Panc1 (cell line): Measurements from ENCODE around the gene LDLRAD4. TPM values are rescaled to one million over a fixed set of nuclear protein-coding genes. Genes with fewer than 3 reads are reported as not detected.

Experiments
- ATAC-seq: fragments of 200-7000 bp; cut with Tn5 transposase; 2 replicates; pipeline ENCODE4 v1.9.1; 2020; ENCODE audit warnings: mild to moderate bottlenecking, moderate library complexity
- BruUV-seq: library from RNA; stranded (reverse); fragments of 400-500 nt; replicated peaks from 2 replicates; lab custom pipeline; 2021; lab: Mats Ljungman, UMichigan
- CTCF ChIA-PET: fragments of 300-600 bp; sonication (Branson Sonifier 250); formaldehyde crosslinking; loops from one replicate; lab custom pipeline; 2022; ENCODE audit warnings: antibody characterized with exemption; lab: Charles Lee
- POLR2A ChIA-PET: fragments of 300-600 bp; sonication (Branson Sonifier 250); formaldehyde crosslinking; loops from one replicate; lab custom pipeline; 2022; ENCODE audit warnings: antibody characterized with exemption; lab: Charles Lee
- DNase-seq: peaks from one replicate; pipeline ENCODE4 v3.0.0-alpha.2; 2010; ENCODE audit warnings: low read depth, low spot score
- H3K27ac ChIP-seq: 2 replicates; pipeline ENCODE4 v1.5.1; 2011; ENCODE audit warnings: mild to moderate bottlenecking, low read length, inconsistent platforms
- H3K27me3 ChIP-seq: fragments of 200-500 bp; sonication (Bioruptor generic); 2 replicates; pipeline ENCODE4 v1.6.0; 2014; ENCODE audit warnings: low read length, inconsistent platforms; ENCODE audit not compliant: control insufficient read depth, insufficient read depth
- H3K36me3 ChIP-seq: fragments of 200-500 bp; sonication (Bioruptor generic); 2 replicates; pipeline ENCODE4 v1.5.1; 2014; ENCODE audit warnings: inconsistent platforms, mild to moderate bottlenecking, low read length, moderate library complexity; ENCODE audit not compliant: control insufficient read depth, insufficient read depth
- H3K4me1 ChIP-seq: 2 replicates; pipeline ENCODE4 v1.5.1; 2011; ENCODE audit warnings: inconsistent platforms, mild to moderate bottlenecking, low read length, moderate library complexity; ENCODE audit not compliant: control insufficient read depth, insufficient read depth
- H3K4me3 ChIP-seq, 2 experiments: 2 replicates each; pipeline ENCODE4 v1.5.1; 2011 to 2012; ENCODE audit warnings: low read depth in 2 of 2, low read length in 2 of 2, mild to moderate bottlenecking in 2 of 2, inconsistent platforms in 1 of 2, moderate library complexity in 1 of 2
- H3K9me3 ChIP-seq: fragments of 200-500 bp; sonication (Bioruptor generic); 2 replicates; pipeline ENCODE4 v1.5.1; 2014; ENCODE audit warnings: low read depth, mild to moderate bottlenecking, inconsistent platforms, low read length, moderate library complexity; ENCODE audit not compliant: control insufficient read depth, insufficient read depth
- POLR2AphosphoS5 ChIP-seq: IDR thresholded peaks from 2 replicates; pipeline ENCODE4 v1.6.1; 2012; ENCODE audit warnings: mild to moderate bottlenecking, low read depth, low read length, moderate library complexity
- SIN3A ChIP-seq: IDR thresholded peaks from 2 replicates; pipeline ENCODE4 v1.6.1; 2012; ENCODE audit warnings: low read depth, mild to moderate bottlenecking, low read length, moderate library complexity, borderline replicate concordance; ENCODE audit not compliant: insufficient read depth
- TCF7L2 ChIP-seq: IDR thresholded peaks from 2 replicates; pipeline ENCODE4 v1.6.1; 2011; ENCODE audit warnings: mild to moderate bottlenecking, low read depth, low read length, inconsistent platforms
- in situ Hi-C: cut with HindIII; loops from 2 replicates; pipeline ENCODE4 v1.10.0; 2016; ENCODE audit warnings: low sequenced_read_pairs, low pct_unique_long_range_greater_than_20kb
- intact Hi-C: fragments of 100-400 bp; cut with micrococcal nuclease; formaldehyde crosslinking; loops from one replicate; pipeline ENCODE4 v1.10.0; 2022; ENCODE audit not compliant: unreplicated experiment
- total RNA-seq: library from RNA; stranded (reverse); gene quantifications from one replicate; pipeline ENCODE4 v1.2.1, GENCODE V29; 2021; ENCODE audit not compliant: unreplicated experiment
- TF ChIP-seq, protein P1 (sequence below), 2 experiments: IDR thresholded peaks; 2 replicates each; pipeline ENCODE4 v1.6.1; 2011 to 2012; ENCODE audit warnings: low read depth in 2 of 2, control low read depth in 1 of 2, low read length in 1 of 2, mild to moderate bottlenecking in 1 of 2, moderate library complexity in 1 of 2; ENCODE audit not compliant: insufficient read depth in 1 of 2
- TF ChIP-seq, protein P2 (sequence below): fragments of 450-650 bp; IDR thresholded peaks from 2 replicates; pipeline ENCODE4 v1.5.1; 2017; ENCODE audit warnings: mild to moderate bottlenecking

The LDLRAD4 gene
- total RNA-seq, 1 experiment from 2014 or later: 0.28 TPM

GRCh38 chr18:13252686-13253410 is 34.3 kb downstream of the LDLRAD4 start:
- CTCF ChIA-PET: no interaction called here
- DNase-seq: no peak
- Histone ChIP-seq H3K4me1 (no peaks in the 10 kb centered on the region), H3K27me3 (no peaks in the 10 kb centered on the region), H3K4me3 (no peak overlapping the region), H3K36me3 (no peaks in the 10 kb centered on the region), H3K9me3 (no peaks in the 10 kb centered on the region), H3K27ac (no peak overlapping the region)
- intact Hi-C loops: no loop called here
- no peak for TF ChIP-seq POLR2AphosphoS5
- TF ChIP-seq, protein P1, sequence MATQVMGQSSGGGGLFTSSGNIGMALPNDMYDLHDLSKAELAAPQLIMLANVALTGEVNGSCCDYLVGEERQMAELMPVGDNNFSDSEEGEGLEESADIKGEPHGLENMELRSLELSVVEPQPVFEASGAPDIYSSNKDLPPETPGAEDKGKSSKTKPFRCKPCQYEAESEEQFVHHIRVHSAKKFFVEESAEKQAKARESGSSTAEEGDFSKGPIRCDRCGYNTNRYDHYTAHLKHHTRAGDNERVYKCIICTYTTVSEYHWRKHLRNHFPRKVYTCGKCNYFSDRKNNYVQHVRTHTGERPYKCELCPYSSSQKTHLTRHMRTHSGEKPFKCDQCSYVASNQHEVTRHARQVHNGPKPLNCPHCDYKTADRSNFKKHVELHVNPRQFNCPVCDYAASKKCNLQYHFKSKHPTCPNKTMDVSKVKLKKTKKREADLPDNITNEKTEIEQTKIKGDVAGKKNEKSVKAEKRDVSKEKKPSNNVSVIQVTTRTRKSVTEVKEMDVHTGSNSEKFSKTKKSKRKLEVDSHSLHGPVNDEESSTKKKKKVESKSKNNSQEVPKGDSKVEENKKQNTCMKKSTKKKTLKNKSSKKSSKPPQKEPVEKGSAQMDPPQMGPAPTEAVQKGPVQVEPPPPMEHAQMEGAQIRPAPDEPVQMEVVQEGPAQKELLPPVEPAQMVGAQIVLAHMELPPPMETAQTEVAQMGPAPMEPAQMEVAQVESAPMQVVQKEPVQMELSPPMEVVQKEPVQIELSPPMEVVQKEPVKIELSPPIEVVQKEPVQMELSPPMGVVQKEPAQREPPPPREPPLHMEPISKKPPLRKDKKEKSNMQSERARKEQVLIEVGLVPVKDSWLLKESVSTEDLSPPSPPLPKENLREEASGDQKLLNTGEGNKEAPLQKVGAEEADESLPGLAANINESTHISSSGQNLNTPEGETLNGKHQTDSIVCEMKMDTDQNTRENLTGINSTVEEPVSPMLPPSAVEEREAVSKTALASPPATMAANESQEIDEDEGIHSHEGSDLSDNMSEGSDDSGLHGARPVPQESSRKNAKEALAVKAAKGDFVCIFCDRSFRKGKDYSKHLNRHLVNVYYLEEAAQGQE (IDR thresholded peaks at IDR 0.05; ENCODE audit: insufficient read depth in 1 of 2, low read depth in 2 of 2, low read length in 1 of 2): no peak
- in situ Hi-C loops: no loop called here
- BruUV-seq: no TSS peak
- ATAC-seq: no peak
- POLR2A ChIA-PET: no interaction called here

DNA sequence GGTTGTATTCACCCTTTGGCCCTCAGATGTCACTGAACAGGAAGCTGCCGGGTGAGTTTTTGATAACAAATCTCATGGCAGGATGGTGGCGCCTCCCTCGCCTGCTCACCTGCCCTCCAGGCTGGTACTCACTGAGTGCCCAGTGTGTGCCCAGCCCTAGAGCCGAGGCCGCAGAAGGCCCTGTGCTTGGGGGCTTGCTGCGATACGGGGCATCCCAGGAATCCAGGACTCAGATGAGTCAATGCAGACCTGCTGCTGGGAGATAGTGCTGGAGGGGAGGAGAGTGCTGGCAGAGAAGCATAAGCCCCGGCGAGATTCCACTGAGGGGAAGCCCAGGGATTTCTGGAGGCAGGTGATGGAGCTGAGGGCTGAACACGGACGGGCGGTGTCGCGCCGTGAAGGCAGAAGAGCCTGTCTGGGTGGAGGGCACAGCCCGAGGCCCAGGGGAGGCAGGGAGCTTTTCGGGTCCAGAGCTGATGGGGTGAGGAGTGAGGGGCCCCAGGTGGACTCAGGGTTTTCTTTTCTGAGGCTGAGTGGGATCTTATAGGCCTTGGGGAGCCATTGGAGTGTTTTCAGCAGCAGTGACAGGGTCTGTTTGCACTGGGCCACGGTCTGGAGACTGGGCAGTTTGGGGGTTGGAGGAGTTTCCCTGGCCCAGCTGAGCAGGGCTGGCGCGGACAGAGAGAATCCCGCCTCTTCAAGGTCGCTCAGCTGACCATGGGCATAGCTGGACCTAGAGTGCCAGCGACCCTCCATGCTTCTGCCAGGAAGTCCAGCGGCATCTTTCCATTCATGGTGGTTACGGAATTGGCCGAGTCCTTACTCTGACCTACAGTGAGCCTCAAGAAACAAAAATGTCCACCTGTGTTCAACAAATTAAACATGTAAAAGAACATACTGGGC is 35.5 kb downstream of the LDLRAD4 start:
- DNase-seq (no peak), ATAC-seq (no peak)
- CTCF ChIA-PET: no interaction called here
- POLR2A ChIA-PET: no interaction called here
- no peak overlapping the region for H3K4me3 ChIP-seq
- intact Hi-C loops: no loop called here
- no peak overlapping the region for H3K27ac ChIP-seq
- BruUV-seq: no TSS peak
- in situ Hi-C loops: no loop called here
- TF ChIP-seq TCF7L2 (no peak), SIN3A (no peak), POLR2AphosphoS5 (no peak)
- TF ChIP-seq, protein P2, sequence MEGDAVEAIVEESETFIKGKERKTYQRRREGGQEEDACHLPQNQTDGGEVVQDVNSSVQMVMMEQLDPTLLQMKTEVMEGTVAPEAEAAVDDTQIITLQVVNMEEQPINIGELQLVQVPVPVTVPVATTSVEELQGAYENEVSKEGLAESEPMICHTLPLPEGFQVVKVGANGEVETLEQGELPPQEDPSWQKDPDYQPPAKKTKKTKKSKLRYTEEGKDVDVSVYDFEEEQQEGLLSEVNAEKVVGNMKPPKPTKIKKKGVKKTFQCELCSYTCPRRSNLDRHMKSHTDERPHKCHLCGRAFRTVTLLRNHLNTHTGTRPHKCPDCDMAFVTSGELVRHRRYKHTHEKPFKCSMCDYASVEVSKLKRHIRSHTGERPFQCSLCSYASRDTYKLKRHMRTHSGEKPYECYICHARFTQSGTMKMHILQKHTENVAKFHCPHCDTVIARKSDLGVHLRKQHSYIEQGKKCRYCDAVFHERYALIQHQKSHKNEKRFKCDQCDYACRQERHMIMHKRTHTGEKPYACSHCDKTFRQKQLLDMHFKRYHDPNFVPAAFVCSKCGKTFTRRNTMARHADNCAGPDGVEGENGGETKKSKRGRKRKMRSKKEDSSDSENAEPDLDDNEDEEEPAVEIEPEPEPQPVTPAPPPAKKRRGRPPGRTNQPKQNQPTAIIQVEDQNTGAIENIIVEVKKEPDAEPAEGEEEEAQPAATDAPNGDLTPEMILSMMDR: no peak
- TF ChIP-seq, protein P1 (IDR thresholded peaks at IDR 0.05; ENCODE audit: insufficient read depth in 1 of 2, low read depth in 2 of 2, low read length in 1 of 2): no peak
- H3K4me1 ChIP-seq: no peaks in the 10 kb centered on the region
- peaks cover 2% of the 10 kb centered on the region; the same call in 1 of the 2 replicates for H3K27me3 ChIP-seq
- no peaks in the 10 kb centered on the region for H3K9me3 ChIP-seq
- no peaks in the 10 kb centered on the region for H3K36me3 ChIP-seq
